ENCODE results near the gene FHOD3. TPM values are rescaled to one million over a fixed set of nuclear protein-coding genes. Genes with fewer than 3 reads are reported as not detected.

Gene FHOD3
- total and polyA plus RNA-seq, 2 of the 4 experiments (the other 2 are of a cell fraction), result 14.6 to 16.0 TPM

GRCh38 chr18:36469461-36469860 lies 171.9 kb downstream of the FHOD3 start:
- ChIA-PET CTCF (no interaction called here), POLR2A (ENCODE audit: unreplicated experiment) (no interaction called here)
- Histone ChIP-seq H2BK15ac (ENCODE audit: low read depth, low read length) (no peak overlapping the region), H4K8ac (ENCODE audit: low read depth in 2 of 2, low read length in 2 of 2) (no peak overlapping the region), H3K27ac (ENCODE audit: insufficient read depth, low read length) (no peak overlapping the region), H3K9me3 (ENCODE audit: control insufficient read depth, insufficient read depth, low read length) (no peaks in the 10 kb centered on the region), H4K5ac (ENCODE audit: low read depth, low read length) (no peak overlapping the region), H3K4ac (ENCODE audit: low read depth, low read length) (no peak overlapping the region), H3K18ac (ENCODE audit: low read depth, low read length) (no peak overlapping the region), H3K9me1 (ENCODE audit: insufficient read depth, low read length) (peaks cover 4% of the 10 kb centered on the region; the same call in 1 of the 2 replicates), H3K27me3 (ENCODE audit: control insufficient read depth, insufficient read depth, low read length) (no peaks in the 10 kb centered on the region; the same call in 1 of the 2 replicates), H4K91ac (ENCODE audit: insufficient read depth, low read depth, low read length) (no peak overlapping the region), H2AFZ (replicated peaks; ENCODE audit: low read length, poor library complexity) (no peak overlapping the region), H4K20me1 (ENCODE audit: insufficient read depth, low read length) (0 out of 2 replicates have a peak, but pooled peaks cover 1% of the 10 kb centered on the region), H3K79me1 (ENCODE audit: low read depth in 1 of 2, low read length in 2 of 2) (no peaks in the 10 kb centered on the region; a peak in 1 of 4 replicates), H2AK9ac (replicated peaks; ENCODE audit: low read depth, low read length, poor library complexity) (no peak overlapping the region), H3K56ac (ENCODE audit: extremely low read depth, insufficient read depth, low read length) (no peak overlapping the region), H3K4me2 (ENCODE audit: low read depth, low read length) (no peak overlapping the region), H3K23ac (ENCODE audit: low read depth, low read length) (no peak overlapping the region), H3K9ac (ENCODE audit: low read depth, low read length) (no peak overlapping the region), H3K4me1 (ENCODE audit: control insufficient read depth, insufficient read depth, low read length) (peaks cover 1% of the 10 kb centered on the region), H2BK120ac (ENCODE audit: low read depth, low read length) (no peak overlapping the region), H2BK20ac (ENCODE audit: low read depth, low read length) (no peak overlapping the region), H2BK5ac (ENCODE audit: low read depth, low read length, poor library complexity, severe bottlenecking) (no peak overlapping the region), H2AK5ac (ENCODE audit: low read depth, low read length) (no peak overlapping the region), H3K14ac (replicated peaks; ENCODE audit: low read depth, low read length) (no peak overlapping the region), H3K36me3 (ENCODE audit: control insufficient read depth, insufficient read depth, low read length) (no peaks in the 10 kb centered on the region), H3K4me3 (ENCODE audit: insufficient read depth, low read depth, low read length) (no peak overlapping the region)
- BruUV-seq (replicated peaks), result no TSS peak
- in situ Hi-C loops (cut with MboI; ENCODE audit: low sequenced_read_pairs) (no loop called here), dilution Hi-C loops (cut with HindIII; ENCODE audit: low sequenced_read_pairs, unreplicated experiment) (no loop called here), intact Hi-C loops (cut with micrococcal nuclease) (no loop called here)
- DNase-seq (no peak), ATAC-seq (ENCODE audit: low read depth) (no peak)
- WGBS, 2 experiments (ENCODE audit: extremely low coverage in 2 of 2, insufficient read length in 1 of 2), result no CpG with 5 or more reads among the region's 8 CpGs
- no peak for TF ChIP-seq CTCF (conservative IDR thresholded peaks at IDR 0.05; ENCODE audit: low read depth, low read length)
- TF ChIP-seq NFE2L2 (IDR thresholded peaks at IDR 0.05; ENCODE audit: low read depth, low read length), result no peak
- no peak for TF ChIP-seq ELK1 (IDR thresholded peaks at IDR 0.05; ENCODE audit: borderline replicate concordance, low read depth, low read length)
- no peak for TF ChIP-seq CEBPB (IDR thresholded peaks at IDR 0.05; ENCODE audit: low read depth, low read length)
- no peak for TF ChIP-seq SMC3 (IDR thresholded peaks at IDR 0.05; ENCODE audit: low read depth, low read length)
- TF ChIP-seq MAZ (IDR thresholded peaks at IDR 0.05; ENCODE audit: borderline replicate concordance, low read depth, low read length), result no peak
- no peak for TF ChIP-seq RFX5 (IDR thresholded peaks at IDR 0.05; ENCODE audit: low read depth, low read length)
- TF ChIP-seq FOS (IDR thresholded peaks at IDR 0.05; ENCODE audit: low read depth, low read length), result no peak
- no peak for TF ChIP-seq USF2 (IDR thresholded peaks at IDR 0.05; ENCODE audit: low read depth, low read length)
- no peak for TF ChIP-seq RCOR1 (IDR thresholded peaks at IDR 0.05; ENCODE audit: insufficient replicate concordance, low read length)
- TF ChIP-seq MAFK (IDR thresholded peaks at IDR 0.05; ENCODE audit: low read depth, low read length), result no peak
- no peak for TF ChIP-seq RAD21 (IDR thresholded peaks at IDR 0.05; ENCODE audit: low read length)
- TF ChIP-seq POLR2A (IDR thresholded peaks at IDR 0.05; ENCODE audit: low read depth, low read length), result no peak

All from IMR-90 (cell line).